Ishikawa (cell line): Measurements from ENCODE around the gene ADGRG6.

Experiments
- EP300 ChIP-seq: IDR thresholded peaks from 2 replicates; pipeline ENCODE4 v1.6.1; 2012; ENCODE audit warnings: borderline replicate concordance
- RAD21 ChIP-seq: IDR thresholded peaks from 2 replicates; pipeline ENCODE4 v1.6.1; 2012; ENCODE audit warnings: low read depth
- ZBTB7A ChIP-seq: IDR thresholded peaks from 2 replicates; pipeline ENCODE4 v1.6.1; 2012; ENCODE audit warnings: low read depth

GRCh38 chr6:142482974-142483373, 181.2 kb downstream of the ADGRG6 start:
- no peak for TF ChIP-seq RAD21
- TF ChIP-seq EP300: no peak
- no peak for TF ChIP-seq ZBTB7A
